ENCODE results near the gene DYDC1.

DNA sequence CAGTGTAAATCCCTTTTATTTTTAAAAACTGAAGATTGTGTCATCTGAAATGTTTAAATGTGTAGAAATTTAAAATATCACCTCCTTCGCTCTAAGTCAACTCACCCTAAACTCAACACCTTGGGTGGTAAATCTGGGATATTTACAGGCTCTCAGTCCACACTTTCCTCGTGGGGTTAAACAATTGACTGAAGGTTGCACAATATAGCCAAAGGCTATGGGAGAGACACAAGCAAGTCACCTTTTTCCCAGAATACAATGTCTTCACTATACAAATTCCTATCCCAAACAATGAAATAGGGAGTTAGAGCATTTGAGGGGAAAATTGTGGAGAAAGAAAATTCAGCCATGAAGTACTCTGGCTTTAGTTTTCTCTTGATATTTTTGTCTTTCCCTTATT lies 34.4 kb downstream of the DYDC1 start:
- TF ChIP-seq POLR2A (IDR thresholded peaks at IDR 0.05; ENCODE audit: low read depth, low read length) (no peak), POLR2AphosphoS5 (IDR thresholded peaks at IDR 0.05; ENCODE audit: low read depth, low read length) (no peak), TAF1 (IDR thresholded peaks at IDR 0.05; ENCODE audit: borderline replicate concordance, low read depth, low read length) (no peak)
